HG02588 (cell line): Measurements from ENCODE around the gene TRIO.

Experiments used
- ATAC-seq: cut with Tn5 transposase; IDR thresholded peaks from one replicate; pipeline ENCODE4 v1.9.1; 2021; ENCODE audit warnings: mild to moderate bottlenecking, moderate library complexity; ENCODE audit not compliant: unreplicated experiment

The TRIO gene

GRCh38 chr5:14465776-14466175 lies 322.6 kb downstream of the TRIO start:
- no peak for ATAC-seq

- ATAC-seq = no peak
These were observed 324.1 kb downstream of the TRIO start for GRCh38 chr5:14467251-14467650.

GRCh38 chr5:14467886-14468285 lies 324.7 kb downstream of the TRIO start:
- no peak for ATAC-seq

- ATAC-seq = no peak
These were observed 326.6 kb downstream of the TRIO start for GRCh38 chr5:14469551-14470377.

GRCh38 chr5:14471507-14471906 lies 328.4 kb downstream of the TRIO start:
- ATAC-seq = no peak

- no peak for ATAC-seq
These were observed 329.9 kb downstream of the TRIO start for GRCh38 chr5:14472986-14473567.

- ATAC-seq = no peak
These were observed 331.9 kb downstream of the TRIO start for GRCh38 chr5:14475045-14475444.

- ATAC-seq = no peak
These were observed 333.8 kb downstream of the TRIO start for GRCh38 chr5:14476786-14477435.

- ATAC-seq = no peak
These were observed 336.1 kb downstream of the TRIO start for GRCh38 chr5:14479143-14479696.

- no peak for ATAC-seq
These were observed 338.2 kb downstream of the TRIO start for GRCh38 chr5:14481349-14481748.

- ATAC-seq = no peak
These were observed 338.9 kb downstream of the TRIO start for GRCh38 chr5:14482085-14482484.

- no peak for ATAC-seq
These were observed 340.5 kb downstream of the TRIO start for GRCh38 chr5:14483504-14484157.

GRCh38 chr5:14486486-14486885 lies 343.3 kb downstream of the TRIO start:
- no peak for ATAC-seq

- ATAC-seq = no peak
These were observed 344.1 kb downstream of the TRIO start for GRCh38 chr5:14486996-14487896.

- no peak for ATAC-seq
These were observed 344.9 kb downstream of the TRIO start for GRCh38 chr5:14487897-14488570.

GRCh38 chr5:14488709-14489108 lies 345.6 kb downstream of the TRIO start:
- ATAC-seq = no peak

GRCh38 chr5:14489643-14490042 lies 346.5 kb downstream of the TRIO start:
- ATAC-seq = no peak

- no peak for ATAC-seq
These were observed 347.2 kb downstream of the TRIO start for GRCh38 chr5:14490309-14490711.

- ATAC-seq = no peak
These were observed 348.1 kb downstream of the TRIO start for GRCh38 chr5:14491015-14491915.
